Measurements from ENCODE around the gene SLK. TPM values are rescaled to one million over a fixed set of nuclear protein-coding genes. Genes with fewer than 3 reads are reported as not detected.

The SLK gene
- total and polyA plus RNA-seq, 2 of the 13 experiments (the other 11 are each of a cell fraction or from before 2014, with no cell fraction given): 3.4 to 22.8 TPM

GRCh38 chr10:104069613-104070012 is 102.7 kb downstream of the SLK start (continued):
- no peak for TF ChIP-seq E2F1 (CRISPR knock-in tag; IDR thresholded peaks at IDR 0.05)
- TF ChIP-seq KDM5A (IDR thresholded peaks at IDR 0.05; ENCODE audit: borderline replicate concordance, low read length): no peak

GRCh38 chr10:104072786-104073185 is 105.8 kb downstream of the SLK start:
- ATAC-seq: no peak
- no peak overlapping the region for H3K9ac ChIP-seq (ENCODE audit: insufficient read depth, low read depth, low read length)
- POLR2A ChIA-PET: no interaction called here
- intact Hi-C loops (cut with micrococcal nuclease; ENCODE audit: unreplicated experiment): no loop called here
- H3K4me2 ChIP-seq (ENCODE audit: low read depth, low read length): no peak overlapping the region
- no peak for FAIRE-seq
- peaks cover 4 to 59% of the 10 kb centered on the region in 2 experiments; a peak in 4 of 5 replicates for H3K27me3 ChIP-seq (ENCODE audit: control insufficient read depth in 1 of 2, insufficient read depth in 2 of 2, low read length in 2 of 2)
- H3K4me1 ChIP-seq (ENCODE audit: insufficient read depth, low read length): no peaks in the 10 kb centered on the region
- no peak overlapping the region for H3K4me3 ChIP-seq (replicated peaks in 1 of 3; ENCODE audit: insufficient read depth in 1 of 3, low read depth in 2 of 3, low read length in 3 of 3)
- 41% methylated on average over 5 of the region's 5 CpGs for whole genome bisulfite sequencing (ENCODE audit: low lambda C conversion rate)
- no peaks in the 10 kb centered on the region for H3K79me2 ChIP-seq (ENCODE audit: insufficient read depth, low read length)
- no peak for DNase-seq (ENCODE audit: low spot score)
- no peak overlapping the region for H3K27ac ChIP-seq (ENCODE audit: extremely low read length, insufficient read depth, low read length)
- CTCF ChIA-PET (ENCODE audit: low intra/inter-chr PET ratio, low total read pairs): no interaction called here
- no TSS peak for BruUV-seq (replicated peaks)
- no peaks in the 10 kb centered on the region for H4K20me1 ChIP-seq (ENCODE audit: insufficient read depth, low read length)
- no peak overlapping the region for H2AFZ ChIP-seq (ENCODE audit: low read length)
- in situ Hi-C loops (cut with HindIII; ENCODE audit: extremely low pct_ligation_motif_present, low pct_unique_long_range_greater_than_20kb): no loop called here
- H3K9me3 ChIP-seq (ENCODE audit: low read length): no peaks in the 10 kb centered on the region
- no peaks in the 10 kb centered on the region for H3K36me3 ChIP-seq (replicated peaks in 1 of 2; ENCODE audit: control insufficient read depth in 1 of 2, insufficient read depth in 2 of 2, low read length in 2 of 2)
- no peak for TF ChIP-seq TEAD2 (CRISPR knock-in tag; IDR thresholded peaks at IDR 0.05)
- no peak for TF ChIP-seq HOXD1 (CRISPR knock-in tag; IDR thresholded peaks at IDR 0.05)
- TF ChIP-seq ZNF280B (CRISPR knock-in tag; IDR thresholded peaks at IDR 0.05; ENCODE audit: borderline replicate concordance): no peak
- TF ChIP-seq ELF1 (CRISPR knock-in tag; IDR thresholded peaks at IDR 0.05): no peak
- TF ChIP-seq REPIN1 (CRISPR knock-in tag; IDR thresholded peaks at IDR 0.05; ENCODE audit: borderline replicate concordance, low read depth): no peak
- TF ChIP-seq ZNF10 (CRISPR knock-in tag; IDR thresholded peaks at IDR 0.05; ENCODE audit: borderline replicate concordance, low read depth): no peak
- no peak for TF ChIP-seq ZBTB49 (CRISPR knock-in tag; IDR thresholded peaks at IDR 0.05; ENCODE audit: borderline replicate concordance)
- TF ChIP-seq BRF2 (CRISPR knock-in tag; IDR thresholded peaks at IDR 0.05): no peak
- no peak for TF ChIP-seq HNRNPUL1 (IDR thresholded peaks at IDR 0.05; ENCODE audit: low read depth, low read length)
- no peak for TF ChIP-seq ZNF101 (CRISPR knock-in tag; IDR thresholded peaks at IDR 0.05; ENCODE audit: borderline replicate concordance, low read depth)
- no peak for TF ChIP-seq E2F1 (CRISPR knock-in tag; IDR thresholded peaks at IDR 0.05)
- no peak for TF ChIP-seq ZNF335 (CRISPR knock-in tag; IDR thresholded peaks at IDR 0.05)
- TF ChIP-seq CCDC6 (CRISPR knock-in tag; IDR thresholded peaks at IDR 0.05): no peak
- TF ChIP-seq ZNF333 (CRISPR knock-in tag; IDR thresholded peaks at IDR 0.05; ENCODE audit: borderline replicate concordance): no peak
- TF ChIP-seq FOXO1 (CRISPR knock-in tag; IDR thresholded peaks at IDR 0.05): no peak

Data from HepG2 (cell line).